ENCODE measurements around the gene DOP1A.

DOP1A gene, protein sequence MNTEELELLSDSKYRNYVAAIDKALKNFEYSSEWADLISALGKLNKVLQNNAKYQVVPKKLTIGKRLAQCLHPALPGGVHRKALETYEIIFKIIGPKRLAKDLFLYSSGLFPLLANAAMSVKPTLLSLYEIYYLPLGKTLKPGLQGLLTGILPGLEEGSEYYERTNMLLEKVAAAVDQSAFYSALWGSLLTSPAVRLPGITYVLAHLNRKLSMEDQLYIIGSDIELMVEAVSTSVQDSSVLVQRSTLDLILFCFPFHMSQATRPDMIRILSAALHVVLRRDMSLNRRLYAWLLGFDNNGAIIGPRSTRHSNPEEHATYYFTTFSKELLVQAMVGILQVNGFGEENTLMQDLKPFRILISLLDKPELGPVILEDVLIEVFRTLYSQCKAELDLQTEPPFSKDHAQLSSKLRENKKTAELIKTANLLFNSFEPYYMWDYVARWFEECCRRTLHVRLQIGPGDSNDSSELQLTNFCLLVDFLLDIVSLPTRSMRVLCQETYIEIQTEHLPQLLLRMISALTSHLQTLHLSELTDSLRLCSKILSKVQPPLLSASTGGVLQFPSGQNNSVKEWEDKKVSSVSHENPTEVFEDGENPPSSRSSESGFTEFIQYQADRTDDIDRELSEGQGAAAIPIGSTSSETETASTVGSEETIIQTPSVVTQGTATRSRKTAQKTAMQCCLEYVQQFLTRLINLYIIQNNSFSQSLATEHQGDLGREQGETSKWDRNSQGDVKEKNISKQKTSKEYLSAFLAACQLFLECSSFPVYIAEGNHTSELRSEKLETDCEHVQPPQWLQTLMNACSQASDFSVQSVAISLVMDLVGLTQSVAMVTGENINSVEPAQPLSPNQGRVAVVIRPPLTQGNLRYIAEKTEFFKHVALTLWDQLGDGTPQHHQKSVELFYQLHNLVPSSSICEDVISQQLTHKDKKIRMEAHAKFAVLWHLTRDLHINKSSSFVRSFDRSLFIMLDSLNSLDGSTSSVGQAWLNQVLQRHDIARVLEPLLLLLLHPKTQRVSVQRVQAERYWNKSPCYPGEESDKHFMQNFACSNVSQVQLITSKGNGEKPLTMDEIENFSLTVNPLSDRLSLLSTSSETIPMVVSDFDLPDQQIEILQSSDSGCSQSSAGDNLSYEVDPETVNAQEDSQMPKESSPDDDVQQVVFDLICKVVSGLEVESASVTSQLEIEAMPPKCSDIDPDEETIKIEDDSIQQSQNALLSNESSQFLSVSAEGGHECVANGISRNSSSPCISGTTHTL (N-terminal part only)

GRCh38 chr6:83067448-83068439 is at the start of gene DOP1A:
DOP1A (plus strand) TSS chr6:83067671; CDS start chr6:83096978, 29,307 bp downstream.
- CTCF ChIA-PET, result interaction anchor here (0.8 to 5.6 kb wide), 13 partner anchors 8 to 819 kb away, joined by 3 to 55 read pairs (median 5); partner anchors contain the start of gene PRSS35
- peak; percentile 84 for DNase-seq (ENCODE audit: extremely low spot score)
- no peak for TF ChIP-seq SUZ12 (IDR thresholded peaks at IDR 0.05)
- TF ChIP-seq FOXA1 (IDR thresholded peaks at IDR 0.05), result no peak
- TF ChIP-seq LEF1 (IDR thresholded peaks at IDR 0.05; ENCODE audit: borderline replicate concordance), result no peak
- TF ChIP-seq FOXK2 (IDR thresholded peaks at IDR 0.05), result no peak
- no peak for TF ChIP-seq SP1 (IDR thresholded peaks at IDR 0.05)
- TF ChIP-seq ELF4 (IDR thresholded peaks at IDR 0.05), result no peak
- TF ChIP-seq FOXM1 (IDR thresholded peaks at IDR 0.05; ENCODE audit: borderline replicate concordance), result no peak
- no peak for TF ChIP-seq NFRKB (IDR thresholded peaks at IDR 0.05)
- no peak for TF ChIP-seq ZNF384 (IDR thresholded peaks at IDR 0.05)
- TF ChIP-seq BHLHE40 (IDR thresholded peaks at IDR 0.05; ENCODE audit: borderline replicate concordance), result no peak
- no peak for TF ChIP-seq HDGF (IDR thresholded peaks at IDR 0.05; ENCODE audit: borderline replicate concordance)
- peak; percentile 39 for TF ChIP-seq L3MBTL2 (conservative IDR thresholded peaks at IDR 0.05)
- TF ChIP-seq ARNT (IDR thresholded peaks at IDR 0.05), result no peak
- no peak for TF ChIP-seq TARDBP (IDR thresholded peaks at IDR 0.05)
- no peak for TF ChIP-seq CTBP1 (IDR thresholded peaks at IDR 0.05; ENCODE audit: borderline replicate concordance)
- peak; percentile 43; the same call in 1 of the 2 replicates for TF ChIP-seq PKNOX1 (IDR thresholded peaks at IDR 0.05)
- POLR2A ChIA-PET, result interaction anchor here (0.8 to 1.7 kb wide), 3 partner anchors 126 to 445 kb away, joined by 3 to 10 read pairs (median 5); partner anchors contain the start of genes PGM3 and RWDD2A

GRCh38 chr6:83019741-83020140 is 47.7 kb upstream of the DOP1A start:
- CTCF ChIA-PET, result no interaction called here
- no peak for DNase-seq (ENCODE audit: extremely low spot score)
- no peak for TF ChIP-seq FOXA1 (IDR thresholded peaks at IDR 0.05)
- no peak for TF ChIP-seq LEF1 (IDR thresholded peaks at IDR 0.05; ENCODE audit: borderline replicate concordance)
- no peak for TF ChIP-seq L3MBTL2 (conservative IDR thresholded peaks at IDR 0.05)
- no peak for TF ChIP-seq HDGF (IDR thresholded peaks at IDR 0.05; ENCODE audit: borderline replicate concordance)
- TF ChIP-seq TARDBP (IDR thresholded peaks at IDR 0.05), result no peak
- TF ChIP-seq NFRKB (IDR thresholded peaks at IDR 0.05), result no peak
- no peak for TF ChIP-seq PKNOX1 (IDR thresholded peaks at IDR 0.05)
- TF ChIP-seq ELF4 (IDR thresholded peaks at IDR 0.05), result no peak
- TF ChIP-seq ZNF384 (IDR thresholded peaks at IDR 0.05), result no peak
- no peak for TF ChIP-seq FOXM1 (IDR thresholded peaks at IDR 0.05; ENCODE audit: borderline replicate concordance)
- no peak for TF ChIP-seq CTBP1 (IDR thresholded peaks at IDR 0.05; ENCODE audit: borderline replicate concordance)
- TF ChIP-seq SP1 (IDR thresholded peaks at IDR 0.05), result no peak
- no peak for TF ChIP-seq FOXK2 (IDR thresholded peaks at IDR 0.05)
- no peak for TF ChIP-seq SUZ12 (IDR thresholded peaks at IDR 0.05)
- no peak for TF ChIP-seq BHLHE40 (IDR thresholded peaks at IDR 0.05; ENCODE audit: borderline replicate concordance)
- no peak for TF ChIP-seq ARNT (IDR thresholded peaks at IDR 0.05)
- POLR2A ChIA-PET, result no interaction called here

DNA sequence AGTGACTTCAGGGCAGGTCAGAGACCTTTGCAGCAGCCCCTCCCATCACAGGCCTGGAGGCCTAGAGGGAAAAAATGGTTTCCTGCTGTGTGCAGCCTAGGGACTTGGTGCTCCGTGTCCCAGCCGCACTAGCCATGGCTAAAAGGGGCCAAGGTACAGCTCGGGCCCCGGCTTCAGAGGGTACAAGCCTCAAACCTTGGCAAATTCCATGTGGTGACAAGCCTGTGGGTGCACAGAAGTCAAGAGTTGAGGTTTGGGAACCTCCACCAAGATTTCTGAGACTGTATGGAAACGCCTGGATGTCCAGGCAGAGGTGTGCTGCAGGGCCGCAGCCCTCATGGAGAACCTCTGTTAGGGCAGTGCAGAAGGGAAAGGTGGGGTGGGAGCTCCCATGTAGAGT is 35.8 kb upstream of the DOP1A start:
- CTCF ChIA-PET, result interaction anchor here (0.7 kb wide), 1 partner anchor 340 kb away, joined by 3 read pairs; no protein-coding TSS in a partner anchor
- TF ChIP-seq ZNF384 (IDR thresholded peaks at IDR 0.05), result no peak
- no peak for TF ChIP-seq NFRKB (IDR thresholded peaks at IDR 0.05)
- TF ChIP-seq BHLHE40 (IDR thresholded peaks at IDR 0.05; ENCODE audit: borderline replicate concordance), result no peak
- no peak for TF ChIP-seq FOXM1 (IDR thresholded peaks at IDR 0.05; ENCODE audit: borderline replicate concordance)
- TF ChIP-seq SUZ12 (IDR thresholded peaks at IDR 0.05), result no peak
- no peak for TF ChIP-seq LEF1 (IDR thresholded peaks at IDR 0.05; ENCODE audit: borderline replicate concordance)
- no peak for TF ChIP-seq CTBP1 (IDR thresholded peaks at IDR 0.05; ENCODE audit: borderline replicate concordance)
- TF ChIP-seq ARNT (IDR thresholded peaks at IDR 0.05), result no peak
- TF ChIP-seq FOXK2 (IDR thresholded peaks at IDR 0.05), result no peak
- TF ChIP-seq ELF4 (IDR thresholded peaks at IDR 0.05), result no peak
- TF ChIP-seq TARDBP (IDR thresholded peaks at IDR 0.05), result no peak
- no peak for TF ChIP-seq FOXA1 (IDR thresholded peaks at IDR 0.05)
- TF ChIP-seq HDGF (IDR thresholded peaks at IDR 0.05; ENCODE audit: borderline replicate concordance), result no peak
- TF ChIP-seq PKNOX1 (IDR thresholded peaks at IDR 0.05), result no peak
- no peak for TF ChIP-seq SP1 (IDR thresholded peaks at IDR 0.05)
- TF ChIP-seq L3MBTL2 (conservative IDR thresholded peaks at IDR 0.05), result no peak
- POLR2A ChIA-PET, result no interaction called here
- no peak for DNase-seq (ENCODE audit: extremely low spot score)

GRCh38 chr6:83038246-83038645 is 29.2 kb upstream of the DOP1A start:
- TF ChIP-seq LEF1 (IDR thresholded peaks at IDR 0.05; ENCODE audit: borderline replicate concordance) (no peak), NFRKB (IDR thresholded peaks at IDR 0.05) (no peak), ARNT (IDR thresholded peaks at IDR 0.05) (no peak), HDGF (IDR thresholded peaks at IDR 0.05; ENCODE audit: borderline replicate concordance) (no peak), L3MBTL2 (conservative IDR thresholded peaks at IDR 0.05) (no peak), ZNF384 (IDR thresholded peaks at IDR 0.05) (no peak)
- ChIA-PET CTCF (no interaction called here), POLR2A (no interaction called here)
- DNase-seq (ENCODE audit: extremely low spot score), result no peak
